H9 (cell line): ENCODE measurements around the gene RNLS. TPM values are rescaled to one million over a fixed set of nuclear protein-coding genes. Genes with fewer than 3 reads are reported as not detected.

Source experiments
- DNase-seq: peaks from one replicate; pipeline ENCODE4 v3.0.0-alpha.2; 2017
- H2AFZ ChIP-seq: one replicate; pipeline ENCODE4 v1.6.1; 2013; ENCODE audit warnings: mild to moderate bottlenecking, low read length, control low read depth, moderate library complexity
- H2AK5ac ChIP-seq: 2 replicates; pipeline ENCODE4 v1.6.1; 2013; ENCODE audit warnings: low read length, control low read depth, mixed read lengths; ENCODE audit not compliant: insufficient read length
- H2BK120ac ChIP-seq: one replicate; pipeline ENCODE4 v1.6.1; 2013; ENCODE audit warnings: low read depth, mild to moderate bottlenecking, low read length, control low read depth, inconsistent platforms; ENCODE audit not compliant: poor library complexity, severe bottlenecking
- H2BK12ac ChIP-seq: 2 replicates; pipeline ENCODE4 v1.6.1; 2013; ENCODE audit warnings: low read length, control low read depth, mixed read lengths, low read depth; ENCODE audit not compliant: insufficient read length
- H2BK15ac ChIP-seq: 2 replicates; pipeline ENCODE4 v1.6.1; 2013; ENCODE audit warnings: low read depth, low read length, control low read depth
- H2BK20ac ChIP-seq: one replicate; pipeline ENCODE4 v1.6.1; 2013; ENCODE audit warnings: low read depth, mild to moderate bottlenecking, low read length, control low read depth, inconsistent platforms; ENCODE audit not compliant: poor library complexity, severe bottlenecking
- H2BK5ac ChIP-seq: 2 replicates; pipeline ENCODE4 v1.6.1; 2013; ENCODE audit warnings: low read length, control low read depth, mixed read lengths; ENCODE audit not compliant: insufficient read length
- H3K14ac ChIP-seq: 2 replicates; pipeline ENCODE4 v1.6.1; 2013; ENCODE audit warnings: low read length, control low read depth; ENCODE audit not compliant: insufficient read depth
- H3K18ac ChIP-seq: 2 replicates; pipeline ENCODE4 v1.6.1; 2013; ENCODE audit warnings: low read depth, mild to moderate bottlenecking, mixed read lengths, low read length, control low read depth; ENCODE audit not compliant: insufficient read length
- H3K23ac ChIP-seq: 2 replicates; pipeline ENCODE4 v1.6.1; 2013; ENCODE audit warnings: low read length, control low read depth, mixed read lengths, low read depth; ENCODE audit not compliant: insufficient read length
- H3K23me2 ChIP-seq: 2 replicates; pipeline ENCODE4 v1.6.1; 2013; ENCODE audit warnings: low read depth, mild to moderate bottlenecking, mixed read lengths, low read length, control low read depth; ENCODE audit not compliant: insufficient read length, poor library complexity, severe bottlenecking
- H3K27ac ChIP-seq: 2 replicates; pipeline ENCODE4 v1.5.1; 2013; ENCODE audit warnings: low read length, control low read depth, mixed read lengths, low read depth; ENCODE audit not compliant: insufficient read length
- H3K27me3 ChIP-seq: 2 replicates; pipeline ENCODE4 v1.6.1; 2013; ENCODE audit warnings: low read length, control low read depth, inconsistent platforms; ENCODE audit not compliant: insufficient read depth
- H3K4ac ChIP-seq: 2 replicates; pipeline ENCODE4 v1.6.1; 2013; ENCODE audit warnings: low read depth, mild to moderate bottlenecking, control low read depth, inconsistent platforms, low read length, moderate library complexity
- H3K4me1 ChIP-seq: 2 replicates; pipeline ENCODE4 v1.6.1; 2013; ENCODE audit warnings: low read length, control low read depth, inconsistent platforms; ENCODE audit not compliant: insufficient read depth
- H3K4me2 ChIP-seq: 2 replicates; pipeline ENCODE4 v1.6.1; 2013; ENCODE audit warnings: low read length, control low read depth, mixed read lengths; ENCODE audit not compliant: insufficient read length, insufficient read depth
- H3K56ac ChIP-seq: 2 replicates; pipeline ENCODE4 v1.6.1; 2013; ENCODE audit warnings: low read depth, mild to moderate bottlenecking, mixed read lengths, low read length, control low read depth; ENCODE audit not compliant: insufficient read length
- H3K79me1 ChIP-seq: 2 replicates; pipeline ENCODE4 v1.6.1; 2013; ENCODE audit warnings: low read depth, mild to moderate bottlenecking, moderate library complexity, low read length, control low read depth, inconsistent platforms; ENCODE audit not compliant: insufficient read depth, poor library complexity, severe bottlenecking
- H3K79me2 ChIP-seq: 2 replicates; pipeline ENCODE4 v1.6.1; 2013; ENCODE audit warnings: low read length, control low read depth, inconsistent platforms; ENCODE audit not compliant: insufficient read depth
- H3K9ac ChIP-seq: 2 replicates; pipeline ENCODE4 v1.6.1; 2013; ENCODE audit warnings: low read length, control low read depth, mixed read lengths; ENCODE audit not compliant: insufficient read length; ENCODE audit errors: extremely low read depth
- H3K9me3 ChIP-seq: one replicate; pipeline ENCODE4 v1.6.1; 2013; ENCODE audit warnings: low read depth, low read length, inconsistent platforms; ENCODE audit not compliant: control insufficient read depth
- H3T11ph ChIP-seq: one replicate; pipeline ENCODE4 v1.6.1; 2013; ENCODE audit warnings: mild to moderate bottlenecking, low read length, control low read depth, inconsistent platforms
- H4K20me1 ChIP-seq: one replicate; pipeline ENCODE4 v1.6.1; 2013; ENCODE audit not compliant: control insufficient read depth, insufficient read length, insufficient read depth
- H4K5ac ChIP-seq: 2 replicates; pipeline ENCODE4 v1.6.1; 2013; ENCODE audit warnings: low read depth, mild to moderate bottlenecking, mixed read lengths, low read length, control low read depth; ENCODE audit not compliant: insufficient read length
- H4K8ac ChIP-seq: replicated peaks from 2 replicates; pipeline ENCODE4 v1.6.1; 2013; ENCODE audit warnings: low read length, control low read depth, mixed read lengths, low read depth; ENCODE audit not compliant: insufficient read length
- H4K91ac ChIP-seq: 2 replicates; pipeline ENCODE4 v1.6.1; 2013; ENCODE audit warnings: low read depth, mild to moderate bottlenecking, moderate library complexity, mixed read lengths, low read length, control low read depth; ENCODE audit not compliant: insufficient read length
- H3K27ac Mint-ChIP-seq, 3 experiments: 2 replicates in 2 of 3; 3 replicates in 1 of 3; pipeline ENCODE4 v1.8.0; 2020 to 2021; ENCODE audit warnings: mixed read lengths in 3 of 3, mild to moderate bottlenecking in 1 of 3, moderate library complexity in 1 of 3
- H3K27me3 Mint-ChIP-seq: 2 replicates; pipeline ENCODE4 v1.8.0; 2021; ENCODE audit warnings: low read depth, mild to moderate bottlenecking, moderate library complexity, mixed read lengths
- H3K36me3 Mint-ChIP-seq, 3 experiments: 2 replicates in 2 of 3; 3 replicates in 1 of 3; pipeline ENCODE4 v1.8.0; 2020 to 2021; ENCODE audit warnings: low read depth in 3 of 3, mixed read lengths in 3 of 3; ENCODE audit not compliant: insufficient read depth in 1 of 3
- H3K4me1 Mint-ChIP-seq, 2 experiments: 2 replicates each; pipeline ENCODE4 v1.8.0; 2020; ENCODE audit warnings: mixed read lengths in 2 of 2
- H3K4me3 Mint-ChIP-seq, 2 experiments: 2 replicates in 1 of 2; 3 replicates in 1 of 2; pipeline ENCODE4 v1.8.0; 2020 to 2021; ENCODE audit warnings: mild to moderate bottlenecking in 2 of 2, mixed read lengths in 2 of 2, moderate library complexity in 1 of 2
- H3K9me3 Mint-ChIP-seq, 2 experiments: 2 replicates in 1 of 2; 3 replicates in 1 of 2; pipeline ENCODE4 v1.8.0; 2020; ENCODE audit warnings: mild to moderate bottlenecking in 2 of 2, mixed read lengths in 2 of 2, moderate library complexity in 1 of 2
- CTCF ChIP-seq: fragments of 200-600 bp; sonication (generic); conservative IDR thresholded peaks from 3 replicates; pipeline ENCODE4 v1.8.0; 2021; ENCODE audit warnings: antibody characterized with exemption, mild to moderate bottlenecking
- WGBS: extraction: QIAGEN DNeasy Blood & Tissue Kit; methylation state at CpG from one replicate; pipeline ENCODE4 v1.1.7; 2013; ENCODE audit warnings: missing lambda C conversion rate, low lambda C conversion rate, mixed read lengths; ENCODE audit not compliant: insufficient read length; ENCODE audit errors: extremely low coverage; 5-methylcytosine and 5-hydroxymethylcytosine counted together
- total RNA-seq: library from RNA; stranded (reverse); gene quantifications from 2 replicates; pipeline ENCODE4 v1.2.1, GENCODE V29; 2021

Gene RNLS
- total RNA-seq, 1 experiment from 2014 or later, result 7.5 TPM

- no peak overlapping the region for H3K4me3 Mint-ChIP-seq
- Histone ChIP-seq H3K9me3 (no peaks in the 10 kb centered on the region), H3K18ac (no peak overlapping the region)
Observed at GRCh38 chr10:88311264-88311663, 271.9 kb downstream of the RNLS start.

More at GRCh38 chr10:88311264-88311663, 271.9 kb downstream of the RNLS start:
- no peaks in the 10 kb centered on the region for H3K27me3 Mint-ChIP-seq
- Histone ChIP-seq H4K91ac (no peak overlapping the region), H3K27ac (no peak overlapping the region), H2BK15ac (no peak overlapping the region), H4K5ac (no peak overlapping the region), H2BK12ac (no peak overlapping the region), H2BK5ac (no peak overlapping the region), H4K20me1 (no peaks in the 10 kb centered on the region), H3K79me2 (no peaks in the 10 kb centered on the region), H3K79me1 (no peaks in the 10 kb centered on the region), H3K4me1 (no peaks in the 10 kb centered on the region), H2BK20ac (no peak overlapping the region), H3K14ac (no peak overlapping the region), H3K23ac (no peak overlapping the region), H3K4ac (no peak overlapping the region), H3K4me2 (no peak overlapping the region), H3T11ph (no peak overlapping the region), H2AFZ (no peak overlapping the region), H3K27me3 (no peaks in the 10 kb centered on the region), H3K23me2 (no peaks in the 10 kb centered on the region), H4K8ac (no peak overlapping the region), H2BK120ac (no peak overlapping the region), H3K9ac (no peak overlapping the region), H2AK5ac (no peak overlapping the region), H3K56ac (no peak overlapping the region)
- TF ChIP-seq CTCF, result no peak
- DNase-seq, result no peak
- no peaks in the 10 kb centered on the region; a peak in 1 of 5 replicates for H3K9me3 Mint-ChIP-seq
- no peaks in the 10 kb centered on the region for H3K36me3 Mint-ChIP-seq
- no CpG with 5 or more reads among the region's 1 CpG for WGBS
- no peaks in the 10 kb centered on the region for H3K4me1 Mint-ChIP-seq
- H3K27ac Mint-ChIP-seq, result no peak overlapping the region
